Measurements from ENCODE around the gene DOCK11.
"Not testable (repeated sequence)": the region's sequence is repeated elsewhere in the genome, so short reads cannot be mapped to it uniquely, and the experiment has no call there.

DOCK11 gene

DNA sequence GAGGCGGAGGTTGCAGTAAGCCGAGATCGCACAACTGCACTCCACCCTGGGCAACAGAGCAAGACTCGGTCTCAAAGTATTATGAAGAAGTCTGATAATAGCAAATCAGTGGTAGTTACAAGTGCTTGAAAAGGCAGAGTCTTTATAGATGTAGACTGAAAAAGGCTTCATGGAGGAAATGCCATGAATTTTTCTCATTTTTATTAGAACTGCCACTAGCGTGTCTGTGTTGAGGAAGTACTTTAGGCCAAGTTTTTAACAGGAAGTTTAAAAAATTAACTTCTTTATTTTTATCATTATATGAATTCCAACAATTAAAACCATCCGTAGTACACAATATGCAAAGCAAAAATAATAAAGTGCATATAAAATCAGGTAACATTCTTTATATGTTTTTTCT is 199.0 kb downstream of the DOCK11 start:
- no peak for DNase-seq (ENCODE audit: low read depth in 2 of 2)

DNA sequence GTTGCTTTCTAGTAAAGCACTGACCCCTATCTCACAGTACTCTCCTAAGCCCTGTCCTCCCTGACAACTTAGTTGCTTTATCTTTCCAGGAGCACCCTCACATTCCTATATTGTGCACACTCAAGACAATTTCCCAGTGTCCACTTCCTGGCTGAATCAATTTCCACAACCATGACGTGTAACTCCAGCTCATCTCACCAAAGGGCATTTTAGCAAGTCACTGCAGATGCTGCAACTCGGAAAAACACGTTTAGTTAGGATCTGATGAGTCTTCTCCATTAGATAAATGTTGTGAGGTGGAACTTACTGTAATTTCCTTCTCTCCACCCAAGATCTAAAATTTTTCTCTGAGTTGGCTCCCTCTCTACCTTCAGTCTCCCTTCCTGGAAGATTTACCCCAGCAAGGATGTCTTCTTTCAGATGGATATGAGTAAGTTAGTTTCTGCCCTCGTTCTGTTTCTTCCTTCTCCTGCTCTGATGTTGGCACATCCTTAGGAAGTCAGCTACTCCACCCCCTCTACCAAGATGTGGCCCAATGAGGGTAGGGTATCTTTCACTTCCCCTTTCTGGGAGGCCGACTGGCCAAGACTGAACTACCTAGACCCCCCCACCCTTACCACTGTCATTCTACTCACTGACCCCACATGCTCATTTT is 203.0 kb downstream of the DOCK11 start:
- no peak for DNase-seq (ENCODE audit: low read depth in 2 of 2)

DNA sequence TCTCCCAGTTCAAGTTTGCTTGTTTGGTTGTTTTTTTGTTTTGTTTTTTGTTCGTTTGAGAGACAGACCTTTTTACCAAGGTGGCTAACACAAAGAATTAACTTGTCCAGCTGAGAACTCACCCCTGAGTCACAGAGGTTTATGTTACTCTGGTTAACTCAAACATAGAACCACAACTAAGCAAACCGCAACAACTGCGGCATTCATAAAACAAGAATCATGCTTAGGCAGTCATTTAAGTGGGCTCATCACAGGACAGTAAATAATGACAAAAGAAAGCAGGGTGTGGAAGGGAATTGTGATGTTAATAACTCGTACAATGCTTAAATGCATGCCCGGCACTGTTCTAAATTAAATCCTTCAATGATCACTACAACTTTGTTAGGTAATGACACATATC is 207.1 kb downstream of the DOCK11 start:
- no peak for DNase-seq (ENCODE audit: low read depth in 2 of 2)

DNA sequence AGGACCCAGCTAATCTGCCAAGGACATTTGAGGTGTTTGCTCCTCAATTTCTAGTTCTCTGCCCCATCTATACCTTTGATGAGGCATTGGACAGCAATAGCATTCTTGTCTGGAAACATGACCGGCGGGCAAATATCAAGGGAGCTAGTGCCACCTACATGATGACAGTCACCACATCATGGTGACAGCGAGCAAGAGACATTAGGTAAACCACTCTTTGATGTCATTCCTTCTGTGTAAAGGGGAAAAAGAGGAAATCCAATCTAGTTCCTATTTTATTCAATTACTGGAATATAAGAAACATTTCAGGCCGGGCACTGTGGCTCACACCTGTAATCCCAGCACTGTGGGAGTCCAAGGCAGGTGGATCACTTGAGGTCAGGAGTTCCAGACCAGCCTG is 211.1 kb downstream of the DOCK11 start:
- DNase-seq (ENCODE audit: low read depth in 2 of 2): no peak

DNA sequence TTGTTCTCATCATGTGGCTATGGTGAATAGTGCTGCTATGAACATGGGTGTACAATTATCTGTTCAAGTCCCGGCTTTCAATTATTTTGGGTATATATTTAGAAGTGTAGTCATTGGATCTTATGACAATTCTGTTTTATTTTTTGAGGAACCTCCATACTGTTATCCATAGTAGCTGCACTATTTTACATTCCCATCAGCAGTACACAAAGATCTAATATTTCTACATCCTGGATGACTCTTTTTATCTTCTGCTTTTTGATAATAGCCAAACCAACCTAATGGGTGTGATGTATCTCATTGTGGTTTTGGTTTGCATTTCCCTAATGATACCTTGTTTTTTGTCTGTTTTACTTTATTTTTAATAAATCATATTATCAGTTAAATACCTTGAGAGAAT is 218.9 kb downstream of the DOCK11 start:
- no peak for DNase-seq (ENCODE audit: low read depth in 2 of 2)

DNA sequence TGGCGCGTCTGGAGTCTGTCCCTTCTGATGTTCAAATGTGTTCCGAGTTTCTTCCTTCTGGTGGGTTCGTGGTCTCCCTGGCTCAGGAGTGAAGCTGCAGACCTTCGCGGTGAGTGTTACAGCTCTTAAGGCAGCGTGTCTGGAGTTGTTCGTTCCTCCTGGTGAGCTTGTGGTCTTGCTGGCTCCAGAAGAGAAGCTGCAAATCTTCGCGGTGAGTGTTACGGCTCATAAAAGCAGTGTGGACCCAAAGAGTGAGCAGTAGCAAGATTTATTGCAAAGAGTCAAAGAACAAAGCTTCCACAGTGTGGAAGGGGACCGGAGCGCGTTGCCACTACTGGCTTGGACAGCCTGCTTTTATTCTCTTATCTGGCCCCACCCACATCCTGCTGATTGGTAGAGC is 220.3 kb downstream of the DOCK11 start:
- DNase-seq (ENCODE audit: low read depth in 2 of 2): not testable (repeated sequence)

DNA sequence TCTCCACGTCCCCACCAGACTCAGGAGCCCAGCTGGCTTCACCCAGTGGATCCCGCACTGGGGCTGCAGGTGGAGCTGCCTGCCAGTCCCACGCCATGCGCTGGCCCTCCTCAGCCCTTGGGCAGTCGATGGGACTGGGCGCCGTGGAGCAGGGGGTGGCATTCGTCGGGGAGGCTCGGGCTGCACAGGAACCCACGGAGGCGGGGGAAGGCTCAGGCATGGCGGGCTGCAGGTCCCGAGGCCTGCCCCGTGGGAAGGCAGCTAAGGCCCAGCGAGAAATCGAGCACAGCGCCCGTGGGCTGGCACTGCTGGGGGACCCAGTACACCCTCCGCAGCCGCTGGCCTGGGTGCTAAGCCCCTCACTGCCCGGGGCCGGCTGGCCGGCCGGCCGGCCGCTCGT is 221.2 kb downstream of the DOCK11 start:
- not testable (repeated sequence) for DNase-seq (ENCODE audit: low read depth in 2 of 2)

DNA sequence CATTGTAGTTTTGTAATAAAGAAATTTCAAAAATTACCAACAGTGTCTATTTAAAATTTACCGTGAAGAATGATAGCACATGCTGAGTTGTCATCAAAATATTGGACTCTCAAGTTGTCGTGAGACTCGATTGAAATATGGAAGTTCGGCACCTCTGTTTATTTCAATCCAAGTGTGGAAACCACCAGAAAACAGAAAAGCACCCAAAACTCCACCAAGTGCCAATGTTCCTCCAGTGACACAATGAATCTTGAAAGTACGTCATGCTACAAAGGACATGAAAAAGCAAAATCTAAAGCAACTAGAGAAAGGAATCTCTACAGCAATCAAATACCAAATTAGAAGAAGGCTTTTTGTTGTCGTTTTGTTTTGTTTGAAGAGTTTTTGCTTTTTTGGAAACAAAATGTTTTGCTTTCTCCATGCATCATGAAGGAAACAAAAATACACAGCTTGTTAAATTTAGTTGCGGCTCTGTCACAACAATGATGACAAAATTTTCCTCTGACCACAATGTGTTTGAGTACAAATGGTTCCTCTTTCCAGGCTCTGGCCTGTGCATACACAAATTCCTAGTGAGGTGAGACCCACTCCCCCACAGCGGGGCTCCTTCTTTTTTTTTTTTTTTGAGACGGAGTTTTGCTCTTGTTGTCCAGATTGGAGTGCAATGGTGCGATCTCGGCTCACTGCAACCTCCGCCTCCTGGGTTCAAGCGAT is 222.2 kb downstream of the DOCK11 start:
- DNase-seq (ENCODE audit: low read depth in 2 of 2): no peak

DNA sequence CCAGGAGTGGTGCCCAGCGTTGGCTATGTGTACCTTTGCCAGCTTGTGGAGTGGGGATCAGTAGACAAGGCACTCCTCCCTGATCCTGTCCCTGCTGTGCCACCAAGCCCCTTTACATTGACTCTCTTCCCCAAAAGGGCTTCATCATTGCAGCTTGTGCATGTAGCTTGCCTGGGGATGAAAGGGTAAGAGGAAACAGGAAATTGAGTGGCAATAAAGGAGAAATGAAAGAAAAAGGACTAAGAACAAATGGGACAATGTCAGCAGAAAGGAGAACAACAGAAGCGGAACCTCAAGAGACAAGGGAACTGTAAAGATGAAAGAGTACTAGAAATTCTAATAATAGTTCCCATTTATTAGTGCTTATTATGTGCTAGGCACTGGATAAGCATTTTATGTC is 223.1 kb downstream of the DOCK11 start:
- DNase-seq (ENCODE audit: low read depth in 2 of 2): no peak

DNA sequence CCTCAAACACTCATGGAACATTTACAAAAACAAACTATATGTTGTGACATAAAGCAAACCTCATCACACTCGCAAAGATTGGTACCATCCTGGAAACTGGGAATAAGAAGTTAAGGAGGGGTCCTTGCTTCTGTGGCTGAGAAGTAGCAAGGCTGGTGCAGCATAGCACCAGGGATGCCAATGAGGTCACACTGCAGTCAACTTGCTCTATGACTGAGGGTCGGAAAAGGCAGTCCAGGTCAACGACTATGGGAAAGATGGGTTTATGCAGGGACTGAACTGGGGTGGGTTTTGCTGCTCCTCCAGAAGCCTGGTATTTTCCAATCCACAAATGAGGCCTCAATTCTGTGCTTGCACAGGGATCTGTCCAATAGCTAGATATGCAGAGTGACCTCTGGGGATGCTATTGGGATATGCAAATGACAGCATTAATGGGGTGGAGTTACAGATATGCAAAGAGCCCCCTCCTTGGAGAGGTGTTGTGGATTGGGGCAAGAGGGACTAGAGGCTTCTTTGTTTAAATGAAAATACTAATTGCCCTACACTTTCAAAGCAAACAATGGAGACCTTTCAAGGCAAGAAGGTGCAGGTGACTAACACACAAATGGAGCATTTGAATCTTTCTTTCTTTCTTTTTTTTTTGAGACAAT is 224.6 kb downstream of the DOCK11 start:
- DNase-seq (ENCODE audit: low read depth in 2 of 2): no peak

DNA sequence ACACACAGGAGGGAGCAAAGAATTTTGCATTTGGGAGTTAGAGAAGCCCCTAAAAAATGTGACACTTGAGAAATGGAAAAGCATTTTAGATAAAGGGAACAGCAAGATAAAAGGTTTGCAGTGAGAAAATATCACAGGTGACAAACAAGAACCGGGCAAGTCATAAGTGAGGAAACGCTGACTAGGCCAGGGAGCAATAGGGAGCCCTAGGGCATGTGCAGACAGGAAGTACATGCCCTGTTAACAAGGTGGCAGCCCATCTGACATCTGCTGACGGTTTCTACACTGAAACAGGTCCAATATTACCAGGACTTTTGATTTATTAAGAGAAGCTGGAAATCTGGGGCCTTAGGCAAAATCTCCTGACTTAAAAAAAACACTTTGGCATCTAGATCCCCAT is 227.8 kb downstream of the DOCK11 start:
- no peak for DNase-seq (ENCODE audit: low read depth in 2 of 2)

DNA sequence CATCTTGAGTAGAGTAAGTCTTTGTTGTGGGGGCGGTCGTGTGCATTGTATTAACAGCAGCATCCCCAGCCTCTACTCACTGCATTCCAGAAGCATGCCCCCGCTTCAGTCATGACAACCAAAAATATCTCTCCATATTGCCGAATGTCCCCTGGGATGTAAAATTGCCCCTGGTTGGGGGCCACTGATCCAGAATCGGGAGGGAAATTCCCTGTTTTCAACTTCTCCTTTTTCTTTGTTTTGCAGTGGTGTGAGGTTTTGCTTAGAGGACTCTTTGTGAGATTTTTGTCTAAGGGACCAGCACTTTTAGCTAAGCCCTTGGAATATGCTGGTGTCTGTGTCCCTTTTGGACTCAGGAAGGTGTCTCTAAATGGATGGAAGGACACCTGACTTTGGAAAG is 228.8 kb downstream of the DOCK11 start:
- DNase-seq (ENCODE audit: low read depth in 2 of 2): no peak

DNA sequence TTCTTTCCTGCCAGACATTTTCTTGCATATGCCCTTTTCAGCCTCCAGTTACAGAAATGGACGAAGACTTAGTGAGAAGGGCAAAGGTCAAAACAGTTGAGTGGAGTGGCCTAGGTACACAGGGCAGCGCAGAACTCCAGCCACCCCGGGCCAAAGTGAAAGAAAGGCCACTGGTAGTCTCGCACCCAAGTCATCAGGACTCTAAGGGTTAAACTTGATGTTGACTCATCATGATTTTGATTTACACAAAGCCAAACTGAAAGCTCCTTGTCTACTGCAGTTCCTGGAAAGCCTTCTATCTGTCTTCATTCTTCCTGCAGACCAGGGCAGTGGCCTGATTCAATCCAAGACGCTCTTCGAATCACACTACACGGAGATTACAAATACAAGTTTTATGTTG is 229.2 kb downstream of the DOCK11 start:
- no peak for DNase-seq (ENCODE audit: low read depth in 2 of 2)

DNA sequence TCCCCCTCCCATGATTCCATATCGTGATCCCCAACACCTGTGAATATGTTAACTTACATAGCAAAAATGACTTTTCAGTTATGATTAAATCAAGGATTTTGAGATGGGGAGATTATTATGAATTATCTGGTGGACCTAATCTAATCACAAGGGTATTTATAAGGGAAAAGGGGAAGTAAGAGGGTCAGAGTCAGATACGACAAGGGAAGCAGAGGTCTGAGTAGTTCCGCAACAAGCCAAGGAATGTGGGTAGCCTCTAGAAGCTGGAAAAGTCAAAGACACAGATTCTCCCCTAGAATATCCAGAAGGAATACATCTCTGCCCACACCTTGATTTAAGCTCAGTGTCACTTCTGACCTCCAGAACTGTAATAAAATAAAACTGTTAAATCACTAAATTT is 230.8 kb downstream of the DOCK11 start:
- no peak for DNase-seq (ENCODE audit: low read depth in 2 of 2)

DNA sequence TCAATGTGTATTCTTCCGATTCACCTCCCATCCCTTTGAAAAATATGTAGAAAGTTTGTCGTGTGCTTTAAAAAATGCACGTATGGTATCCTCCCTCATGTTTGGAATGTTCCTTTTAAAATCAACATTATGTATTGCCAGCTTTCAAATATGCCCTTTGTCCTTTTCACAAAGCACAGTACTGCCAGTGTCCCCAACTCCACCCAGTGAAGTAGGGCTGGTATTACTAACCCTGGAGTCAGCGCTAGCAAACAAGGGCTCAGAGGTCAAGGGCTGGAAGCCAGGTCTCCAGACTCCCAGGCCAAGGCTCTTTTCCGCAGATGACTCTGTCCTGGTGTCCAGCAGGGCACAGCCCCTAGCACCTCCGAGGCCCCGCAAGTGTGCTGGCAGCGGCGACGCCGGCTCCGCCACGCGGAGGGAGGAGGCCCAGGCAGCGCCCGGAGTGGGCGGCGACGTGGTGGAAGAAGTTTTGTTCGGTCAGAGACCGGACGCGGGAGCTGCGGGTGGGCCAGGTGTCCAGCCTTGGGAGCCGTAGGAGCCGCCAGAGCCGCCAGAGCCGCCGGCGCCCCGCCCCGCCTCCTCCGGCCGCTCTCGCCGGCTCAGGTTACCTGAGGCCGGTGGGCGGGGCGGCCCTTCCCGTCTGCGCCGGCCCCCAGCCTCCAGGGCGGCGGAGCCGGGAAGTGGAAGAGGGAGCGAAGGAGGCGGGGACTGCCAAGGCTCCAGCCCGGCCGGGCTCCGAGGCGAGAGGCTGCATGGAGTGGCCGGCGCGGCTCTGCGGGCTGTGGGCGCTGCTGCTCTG is 231.5 kb downstream of the DOCK11 start, which contains the start of gene IL13RA1:
TSS of gene IL13RA1 (plus strand) at position 720 of the 799 bp plus-strand sequence. CDS start at position 753, 33 bp downstream.
- peak in 1 of 2 donors; percentile 16 for DNase-seq (ENCODE audit: low read depth in 2 of 2)

DNA sequence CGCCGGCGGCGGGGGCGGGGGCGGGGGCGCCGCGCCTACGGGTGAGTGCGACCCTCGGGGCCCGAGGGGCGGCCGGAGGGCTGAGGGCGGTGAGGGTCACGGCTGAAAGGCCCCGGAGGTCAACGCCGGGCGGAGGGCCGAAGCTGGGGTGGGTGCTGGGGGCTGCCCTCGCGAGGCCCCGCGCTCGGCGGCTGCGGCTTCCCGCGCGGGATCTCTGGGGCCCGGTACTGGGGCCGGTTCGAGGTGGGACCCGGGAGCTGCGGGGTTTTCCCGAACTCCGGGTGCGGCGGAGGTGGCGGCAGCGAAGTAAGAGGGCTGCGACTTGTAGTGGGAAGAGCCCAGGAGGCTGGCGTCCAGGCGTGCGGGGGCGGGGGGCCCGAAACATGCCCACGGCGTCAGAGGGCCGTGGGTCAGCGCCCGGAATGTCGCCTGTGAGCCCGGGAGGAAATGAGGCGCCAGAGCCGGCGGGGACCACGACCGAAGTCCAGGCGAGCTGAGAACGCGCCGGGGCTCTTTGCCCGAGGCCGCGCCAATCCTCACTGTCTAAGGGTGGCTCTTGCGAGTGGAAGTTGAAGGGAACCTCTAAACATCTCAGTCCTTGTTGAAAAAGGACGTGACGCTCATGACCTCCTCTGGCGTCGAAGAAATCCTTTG is 232.2 kb downstream of the DOCK11 start:
- DNase-seq (ENCODE audit: low read depth in 2 of 2): no peak

DNA sequence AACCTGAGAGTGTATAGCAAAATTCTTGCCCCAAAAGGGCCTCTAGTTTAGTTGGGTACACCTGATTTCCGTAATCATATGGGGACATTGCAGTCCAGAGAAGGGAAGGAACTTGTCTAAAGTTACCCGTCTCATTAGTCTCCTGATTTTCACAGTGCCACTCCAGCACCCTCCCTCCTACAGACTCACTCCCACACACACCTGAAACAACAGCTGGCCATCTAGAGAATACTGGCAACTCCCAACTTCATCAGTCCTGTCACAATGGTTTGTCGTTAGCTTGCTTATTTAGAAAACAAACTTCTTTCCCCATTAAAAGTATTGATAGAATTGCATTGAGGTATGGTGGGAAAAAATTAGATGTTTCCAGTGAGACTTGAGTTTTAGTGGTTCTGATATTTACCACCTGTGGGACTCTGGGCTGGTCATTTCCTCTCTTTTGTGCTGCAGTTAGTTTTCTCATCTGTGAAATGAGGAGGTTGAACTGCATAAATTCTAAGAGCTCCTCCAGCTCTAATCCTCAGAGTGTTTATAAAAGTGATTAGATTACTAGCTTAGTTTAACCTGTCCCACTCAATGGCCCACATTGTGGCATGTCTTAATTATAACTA is 233.5 kb downstream of the DOCK11 start:
- no peak for DNase-seq (ENCODE audit: low read depth in 2 of 2)

DNA sequence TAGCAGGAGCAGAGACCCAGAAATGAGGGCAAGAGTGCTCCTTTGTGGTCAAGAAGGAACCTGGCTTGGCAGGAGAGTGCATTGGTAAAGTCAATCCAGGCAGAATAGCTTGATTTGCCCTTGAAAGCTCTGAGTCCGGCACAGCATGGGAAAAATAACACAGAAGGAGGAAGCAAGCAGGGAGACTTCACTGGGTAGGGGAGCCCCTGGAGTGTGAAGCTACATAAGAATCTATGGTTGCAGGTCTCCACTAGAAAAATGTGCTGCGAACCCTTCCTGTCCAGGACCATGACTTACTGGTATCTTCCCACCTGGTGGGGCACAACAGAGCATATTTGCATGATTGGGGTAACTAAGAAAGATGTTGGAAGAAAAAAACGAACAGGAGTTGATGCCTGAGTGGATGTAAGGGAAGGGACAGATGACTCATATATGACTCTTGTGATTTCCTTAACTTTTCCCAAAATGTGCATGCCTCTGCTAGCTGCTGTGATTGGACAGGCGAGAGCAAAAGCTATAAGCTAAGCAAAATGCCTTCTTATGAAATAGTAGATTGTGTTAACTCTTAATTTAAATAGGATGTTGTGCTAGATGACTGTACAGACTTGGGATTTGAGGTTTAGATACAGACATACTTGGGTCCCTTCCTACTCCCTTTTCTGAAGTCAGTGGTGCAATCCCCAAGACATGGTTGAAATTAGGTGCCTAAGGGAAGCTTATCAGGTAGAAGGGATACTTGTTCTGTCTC is 235.1 kb downstream of the DOCK11 start:
- DNase-seq (ENCODE audit: low read depth in 2 of 2): no peak

DNA sequence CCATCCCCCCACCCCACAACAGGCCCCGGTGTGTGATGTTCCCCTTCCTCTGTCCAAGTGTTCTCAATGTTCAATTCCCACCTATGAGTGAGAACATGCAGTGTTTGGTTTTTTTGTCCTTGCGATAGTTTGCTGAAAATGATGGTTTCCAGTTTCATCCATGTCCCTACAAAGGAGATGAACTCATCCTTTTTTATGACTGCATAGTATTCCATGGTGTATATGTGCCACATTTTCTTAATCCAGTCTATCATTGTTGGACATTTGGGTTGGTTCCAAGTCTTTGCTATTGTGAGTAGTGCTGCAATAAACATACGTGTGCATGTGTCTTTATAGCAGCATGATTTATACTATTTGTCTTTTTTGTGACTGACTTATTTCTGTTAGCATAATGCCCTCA is 236.9 kb downstream of the DOCK11 start:
- not testable (repeated sequence) for DNase-seq (ENCODE audit: low read depth in 2 of 2)

DNA sequence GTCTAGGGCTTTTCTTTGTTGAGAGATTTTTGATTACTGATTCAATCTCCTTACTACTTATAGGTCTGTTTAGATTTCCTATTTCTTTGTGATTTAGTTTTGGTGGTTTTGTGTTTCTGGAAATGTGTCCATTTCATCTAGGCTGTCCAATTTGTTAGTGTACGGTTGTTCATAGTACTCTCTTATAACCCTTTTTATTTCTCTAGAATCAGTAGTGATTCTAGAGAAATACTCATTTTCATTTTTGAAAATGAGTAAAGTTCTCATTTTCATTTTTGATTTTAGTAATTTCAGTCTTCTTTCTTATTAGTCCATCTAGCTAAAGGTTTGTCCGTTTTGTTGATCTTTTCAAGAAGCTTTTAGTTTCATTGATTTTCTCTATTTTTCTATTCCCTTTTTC is 239.3 kb downstream of the DOCK11 start:
- no peak for DNase-seq (ENCODE audit: low read depth in 2 of 2)

All from stimulated activated CD8-positive, alpha-beta memory T cell treated with anti-CD3 and anti-CD28 coated beads, Interleukin-15, amount 100 ng/mL, for 48 hours (primary cell).